ENCODE measurements around the gene SH3PXD2A. TPM values are rescaled to one million over a fixed set of nuclear protein-coding genes. Genes with fewer than 3 reads are reported as not detected.
A peak's percentile ranks its signal among the peaks of the same experiment; 100 is the strongest.

The SH3PXD2A gene
- total and polyA plus RNA-seq, 7 donors, result 19.0 to 58.2 (median 24.5) TPM

GRCh38 chr10:103600325-103600724 is 255.1 kb downstream of the SH3PXD2A start:
- Histone ChIP-seq H3K4me3 (no peak overlapping the region), H3K27ac (peak overlapping the region in 1 of 4 donors; percentile 14), H3K4me1 (peaks cover 0 to 13% (median 4%) of the 10 kb centered on the region in 4 donors), H3K9me3 (no peaks in the 10 kb centered on the region), H3K27me3 (no peaks in the 10 kb centered on the region), H3K36me3 (peaks cover 0 to 48% (median 13%) of the 10 kb centered on the region in 4 donors)
- WGBS, 2 donors, result 84 to 86% methylated on average over 6 of the region's 6 CpGs
- no peak for DNase-seq
- TF ChIP-seq EP300 (IDR thresholded peaks at IDR 0.05) (no peak), POLR2A (IDR thresholded peaks at IDR 0.05) (no peak), POLR2AphosphoS5 (IDR thresholded peaks at IDR 0.05) (no peak)
- TF ChIP-seq, protein P1, sequence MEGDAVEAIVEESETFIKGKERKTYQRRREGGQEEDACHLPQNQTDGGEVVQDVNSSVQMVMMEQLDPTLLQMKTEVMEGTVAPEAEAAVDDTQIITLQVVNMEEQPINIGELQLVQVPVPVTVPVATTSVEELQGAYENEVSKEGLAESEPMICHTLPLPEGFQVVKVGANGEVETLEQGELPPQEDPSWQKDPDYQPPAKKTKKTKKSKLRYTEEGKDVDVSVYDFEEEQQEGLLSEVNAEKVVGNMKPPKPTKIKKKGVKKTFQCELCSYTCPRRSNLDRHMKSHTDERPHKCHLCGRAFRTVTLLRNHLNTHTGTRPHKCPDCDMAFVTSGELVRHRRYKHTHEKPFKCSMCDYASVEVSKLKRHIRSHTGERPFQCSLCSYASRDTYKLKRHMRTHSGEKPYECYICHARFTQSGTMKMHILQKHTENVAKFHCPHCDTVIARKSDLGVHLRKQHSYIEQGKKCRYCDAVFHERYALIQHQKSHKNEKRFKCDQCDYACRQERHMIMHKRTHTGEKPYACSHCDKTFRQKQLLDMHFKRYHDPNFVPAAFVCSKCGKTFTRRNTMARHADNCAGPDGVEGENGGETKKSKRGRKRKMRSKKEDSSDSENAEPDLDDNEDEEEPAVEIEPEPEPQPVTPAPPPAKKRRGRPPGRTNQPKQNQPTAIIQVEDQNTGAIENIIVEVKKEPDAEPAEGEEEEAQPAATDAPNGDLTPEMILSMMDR (IDR thresholded peaks at IDR 0.05), result no peak
- intact Hi-C loops (cut with DNase I), result no loop called here

GRCh38 chr10:103599907-103600306 is 255.5 kb downstream of the SH3PXD2A start:
- TF ChIP-seq EP300 (IDR thresholded peaks at IDR 0.05) (no peak), POLR2AphosphoS5 (IDR thresholded peaks at IDR 0.05) (no peak), POLR2A (IDR thresholded peaks at IDR 0.05) (no peak)
- TF ChIP-seq, protein P1 (IDR thresholded peaks at IDR 0.05), result no peak
- WGBS, 2 donors, result 81 to 90% methylated on average over 6 of the region's 6 CpGs
- no peak overlapping the region for H3K4me3 ChIP-seq
- H3K4me1 ChIP-seq, result peaks cover 0 to 13% (median 4%) of the 10 kb centered on the region in 4 donors
- H3K36me3 ChIP-seq, result peaks cover 0 to 43% (median 11%) of the 10 kb centered on the region in 4 donors
- no peaks in the 10 kb centered on the region for H3K27me3 ChIP-seq
- H3K27ac ChIP-seq, result peak overlapping the region in 1 of 4 donors; percentile 14
- DNase-seq, result no peak
- no peaks in the 10 kb centered on the region for H3K9me3 ChIP-seq
- intact Hi-C loops (cut with DNase I), result loop anchor here (10.0 kb wide), 1 partner anchor 255 kb away; the partner anchor contains the start of gene SH3PXD2A

DNA sequence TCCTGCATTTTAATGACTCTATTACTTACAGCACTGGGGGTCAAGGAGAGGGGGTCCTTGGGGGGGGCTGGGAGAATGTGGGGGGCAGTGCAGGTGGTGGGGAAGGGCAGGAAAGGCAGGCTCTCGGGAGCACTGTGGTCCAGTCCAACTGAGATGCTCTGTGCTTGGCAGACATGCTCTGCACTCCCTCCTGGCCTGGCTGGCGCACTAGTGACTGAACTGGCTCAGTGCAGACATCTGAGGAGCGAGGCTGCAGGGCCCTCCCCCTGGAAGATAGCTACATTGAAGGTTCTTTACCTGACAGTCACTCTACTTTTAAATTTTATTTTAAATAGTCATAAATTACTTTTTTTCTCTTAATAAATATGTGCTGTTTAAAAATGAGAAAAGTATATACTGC is 256.2 kb downstream of the SH3PXD2A start:
- intact Hi-C loops (cut with DNase I), result loop anchor here (10.0 kb wide), 1 partner anchor 256 kb away; the partner anchor contains the start of gene SH3PXD2A
- Histone ChIP-seq H3K4me1 (peaks cover 0 to 13% (median 4%) of the 10 kb centered on the region in 4 donors), H3K9me3 (no peaks in the 10 kb centered on the region), H3K36me3 (peaks cover 0 to 36% (median 7%) of the 10 kb centered on the region in 4 donors), H3K27ac (peak overlapping the region in 1 of 4 donors; percentile 19), H3K27me3 (no peaks in the 10 kb centered on the region), H3K4me3 (no peak overlapping the region)
- DNase-seq, result no peak
- WGBS, 2 donors, result 53 to 70% methylated on average over 3 of the region's 3 CpGs
- TF ChIP-seq POLR2AphosphoS5 (IDR thresholded peaks at IDR 0.05) (no peak), EP300 (IDR thresholded peaks at IDR 0.05) (no peak), POLR2A (IDR thresholded peaks at IDR 0.05) (no peak)
- TF ChIP-seq, protein P1 (IDR thresholded peaks at IDR 0.05), result no peak

GRCh38 chr10:103598654-103599115 is 256.7 kb downstream of the SH3PXD2A start:
- DNase-seq, result no peak
- intact Hi-C loops (cut with DNase I), result loop anchor here (1.0 to 10.0 kb wide), 2 partner anchors 88 to 256 kb away; partner anchors contain the start of gene SH3PXD2A
- H3K4me1 ChIP-seq, result peaks cover 0 to 13% (median 4%) of the 10 kb centered on the region in 4 donors
- H3K36me3 ChIP-seq, result peaks cover 0 to 31% (median 7%) of the 10 kb centered on the region in 4 donors
- no peak for TF ChIP-seq EP300 (IDR thresholded peaks at IDR 0.05)
- TF ChIP-seq POLR2A (IDR thresholded peaks at IDR 0.05), result no peak
- peak in 2 of 4 donors; percentile 6 to 26 for TF ChIP-seq POLR2AphosphoS5 (IDR thresholded peaks at IDR 0.05)
- TF ChIP-seq, protein P1 (IDR thresholded peaks at IDR 0.05), result peak; percentile 50 to 70 (median 60)
- H3K27ac ChIP-seq, result peak overlapping the region in 1 of 4 donors; percentile 19
- WGBS, 2 donors, result 50 to 60% methylated on average over 7 of the region's 7 CpGs
- no peaks in the 10 kb centered on the region for H3K27me3 ChIP-seq
- H3K9me3 ChIP-seq, result no peaks in the 10 kb centered on the region
- no peak overlapping the region for H3K4me3 ChIP-seq

All from sigmoid colon (tissue), 7 donors.